ENCODE data around the gene PSMD1.
"Not testable (repeated sequence)": the region's sequence is repeated elsewhere in the genome, so short reads cannot be mapped to it uniquely, and the experiment has no call there.

The PSMD1 gene

GRCh38 chr2:231130336-231131056, 73.8 kb downstream of the PSMD1 start:
- H3K27ac ChIP-seq = no peak overlapping the region
- no peak for TF ChIP-seq CTCF (conservative IDR thresholded peaks at IDR 0.05)

- H3K27ac ChIP-seq = no peak overlapping the region
- TF ChIP-seq CTCF (conservative IDR thresholded peaks at IDR 0.05) = no peak
Measured at GRCh38 chr2:231132129-231132528, 75.5 kb downstream of the PSMD1 start.

GRCh38 chr2:231133365-231134099, 76.9 kb downstream of the PSMD1 start:
- H3K27ac ChIP-seq = no peak overlapping the region
- no peak for TF ChIP-seq CTCF (conservative IDR thresholded peaks at IDR 0.05)

GRCh38 chr2:231134910-231135655, 78.4 kb downstream of the PSMD1 start:
- TF ChIP-seq CTCF (conservative IDR thresholded peaks at IDR 0.05) = no peak
- no peak overlapping the region for H3K27ac ChIP-seq

- H3K27ac ChIP-seq = no peak overlapping the region
- TF ChIP-seq CTCF (conservative IDR thresholded peaks at IDR 0.05) = no peak
Measured at GRCh38 chr2:231138699-231139098, 82.0 kb downstream of the PSMD1 start.

- no peak for TF ChIP-seq CTCF (conservative IDR thresholded peaks at IDR 0.05)
- H3K27ac ChIP-seq = no peak overlapping the region
Measured at GRCh38 chr2:231139796-231140195, 83.1 kb downstream of the PSMD1 start.

GRCh38 chr2:231140808-231141207, 84.1 kb downstream of the PSMD1 start:
- not testable (repeated sequence) for H3K27ac ChIP-seq

Data from VCaP (cell line).